MM.1S (cell line): Measurements from ENCODE around the gene KLRF2.

Experiments
- DNase-seq: peaks from one replicate; pipeline ENCODE4 v3.0.0-alpha.2; 2015
- H2AFZ ChIP-seq: fragments of 300-600 bp; sonication (generic); 2 replicates; pipeline ENCODE4 v1.6.0; 2016; ENCODE audit warnings: antibody characterized with exemption, low read length
- H3F3A ChIP-seq: fragments of 300-600 bp; sonication (generic); 2 replicates; pipeline ENCODE4 v1.6.1; 2016; ENCODE audit warnings: mild to moderate bottlenecking, antibody characterized with exemption, low read length, moderate library complexity, mixed read lengths; ENCODE audit not compliant: insufficient read depth
- H3K27ac ChIP-seq: fragments of 300-600 bp; sonication (generic); 2 replicates; pipeline ENCODE4 v1.5.1; 2016; ENCODE audit warnings: mild to moderate bottlenecking, low read length
- H3K27me3 ChIP-seq: fragments of 300-600 bp; sonication (generic); replicated peaks from 2 replicates; pipeline ENCODE4 v1.6.0; 2016; ENCODE audit warnings: low read length; ENCODE audit not compliant: insufficient read depth
- H3K36me3 ChIP-seq: fragments of 300-600 bp; sonication (generic); replicated peaks from 2 replicates; pipeline ENCODE4 v1.6.1; 2016; ENCODE audit warnings: mild to moderate bottlenecking, low read length, mixed read lengths; ENCODE audit not compliant: insufficient read depth
- H3K4me1 ChIP-seq: fragments of 300-600 bp; sonication (generic); 2 replicates; pipeline ENCODE4 v1.6.1; 2016; ENCODE audit warnings: low read length, mixed read lengths
- H3K4me2 ChIP-seq: fragments of 300-600 bp; sonication (generic); 2 replicates; pipeline ENCODE4 v1.6.0; 2016; ENCODE audit warnings: low read depth, low read length
- H3K4me3 ChIP-seq: fragments of 300-600 bp; sonication (generic); 2 replicates; pipeline ENCODE4 v1.5.1; 2016; ENCODE audit warnings: low read length, mixed read lengths
- H3K79me2 ChIP-seq: fragments of 300-600 bp; sonication (generic); 2 replicates; pipeline ENCODE4 v1.6.1; 2016; ENCODE audit warnings: mixed run types, low read length, mixed read lengths
- H3K9ac ChIP-seq: fragments of 300-600 bp; sonication (generic); 2 replicates; pipeline ENCODE4 v1.6.1; 2016; ENCODE audit warnings: low read length, mixed read lengths
- H3K9me2 ChIP-seq: fragments of 300-600 bp; sonication (generic); replicated peaks from 2 replicates; pipeline ENCODE4 v1.6.1; 2016; ENCODE audit warnings: mild to moderate bottlenecking, low read length, mixed read lengths; ENCODE audit not compliant: insufficient read depth
- H3K9me3 ChIP-seq: fragments of 300-600 bp; sonication (generic); replicated peaks from 2 replicates; pipeline ENCODE4 v1.6.1; 2016; ENCODE audit warnings: mild to moderate bottlenecking, low read length, mixed read lengths; ENCODE audit not compliant: insufficient read depth
- H4K20me1 ChIP-seq: fragments of 300-600 bp; sonication (generic); 2 replicates; pipeline ENCODE4 v1.6.1; 2016; ENCODE audit warnings: mild to moderate bottlenecking, low read length, moderate library complexity, mixed read lengths; ENCODE audit not compliant: insufficient read depth
- CTCF ChIP-seq: fragments of 300-600 bp; sonication (generic); IDR thresholded peaks from 2 replicates; pipeline ENCODE4 v1.5.1; 2016; ENCODE audit warnings: antibody characterized with exemption, low read length, mixed read lengths
- EZH2 ChIP-seq: fragments of 300-600 bp; sonication (generic); optimal IDR thresholded peaks from 2 replicates; pipeline ENCODE3; 2017; ENCODE audit warnings: low read depth, mild to moderate bottlenecking, antibody characterized with exemption, low read length, mixed read lengths
- EZH2phosphoT487 ChIP-seq: fragments of 300-600 bp; sonication (generic); IDR thresholded peaks from 2 replicates; pipeline ENCODE4 v1.6.1; 2018; ENCODE audit warnings: antibody characterized with exemption, low read length

Gene KLRF2

GRCh38 chr12:9931245-9931644 is 50.0 kb downstream of the KLRF2 start:
- no peak for DNase-seq
- no peak overlapping the region for H3K9ac ChIP-seq
- H3K4me2 ChIP-seq = no peak overlapping the region
- H3K4me1 ChIP-seq = no peaks in the 10 kb centered on the region
- no peak overlapping the region for H3K27ac ChIP-seq
- H3K79me2 ChIP-seq = no peaks in the 10 kb centered on the region
- no peak overlapping the region for H3K4me3 ChIP-seq
- H4K20me1 ChIP-seq = no peaks in the 10 kb centered on the region
- H3K9me2 ChIP-seq = no peaks in the 10 kb centered on the region
- no peak overlapping the region for H2AFZ ChIP-seq
- no peaks in the 10 kb centered on the region for H3F3A ChIP-seq
- H3K9me3 ChIP-seq = no peaks in the 10 kb centered on the region
- H3K36me3 ChIP-seq = no peaks in the 10 kb centered on the region
- TF ChIP-seq EZH2 (no peak), EZH2phosphoT487 (no peak), CTCF (no peak)
- H3K27me3 ChIP-seq = no peaks in the 10 kb centered on the region

DNA sequence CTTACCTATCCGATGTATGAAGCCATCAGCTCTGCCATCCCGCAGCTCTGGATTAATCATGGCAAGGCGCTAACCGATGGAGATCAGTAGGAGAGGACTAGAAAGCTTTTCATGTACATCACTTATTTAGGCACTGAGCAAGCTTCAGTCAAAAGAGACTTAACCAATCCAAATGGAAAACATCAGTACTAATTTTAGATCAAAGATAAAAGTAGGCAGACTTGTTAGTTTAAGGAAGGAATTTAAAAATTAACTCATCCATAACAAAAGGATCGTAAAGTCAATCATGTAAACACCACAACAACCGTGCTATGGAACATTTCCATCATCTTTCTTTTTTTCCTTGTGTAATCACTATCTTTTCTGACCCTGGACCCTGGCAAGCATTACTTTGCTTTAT is 51.0 kb downstream of the KLRF2 start, which contains the start of gene CLEC2A:
TSS of gene CLEC2A (minus strand) at position 101 of the 400 bp plus-strand sequence. CDS start at position 60, 41 bp downstream.
- no peaks in the 10 kb centered on the region for H3K79me2 ChIP-seq
- H3K27me3 ChIP-seq = no peaks in the 10 kb centered on the region
- H3F3A ChIP-seq = no peaks in the 10 kb centered on the region
- no peak for DNase-seq
- no peak within 1 kb of the TSS for H3K27ac ChIP-seq
- H3K4me1 ChIP-seq = no peaks in the 10 kb centered on the region
- H3K4me3 ChIP-seq = no peak within 1 kb of the TSS
- no peak within 1 kb of the TSS for H3K9ac ChIP-seq
- no peak for TF ChIP-seq CTCF
- H3K9me2 ChIP-seq = no peaks in the 10 kb centered on the region
- H3K4me2 ChIP-seq = no peak within 1 kb of the TSS
- no peaks in the 10 kb centered on the region for H4K20me1 ChIP-seq
- H3K9me3 ChIP-seq = no peaks in the 10 kb centered on the region
- H2AFZ ChIP-seq = no peak within 1 kb of the TSS
- H3K36me3 ChIP-seq = no peaks in the 10 kb centered on the region

- H2AFZ ChIP-seq = no peak overlapping the region
- H3K4me1 ChIP-seq = no peaks in the 10 kb centered on the region
- no peak for TF ChIP-seq CTCF
- no peak for TF ChIP-seq EZH2phosphoT487
- TF ChIP-seq EZH2 = no peak
- H3K9me3 ChIP-seq = no peaks in the 10 kb centered on the region
- no peak overlapping the region for H3K4me3 ChIP-seq
- H4K20me1 ChIP-seq = no peaks in the 10 kb centered on the region
- H3K4me2 ChIP-seq = no peak overlapping the region
- H3F3A ChIP-seq = no peaks in the 10 kb centered on the region
- H3K79me2 ChIP-seq = no peaks in the 10 kb centered on the region
- no peaks in the 10 kb centered on the region for H3K9me2 ChIP-seq
- H3K27me3 ChIP-seq = no peaks in the 10 kb centered on the region
- H3K27ac ChIP-seq = no peak overlapping the region
- H3K36me3 ChIP-seq = no peaks in the 10 kb centered on the region
- no peak overlapping the region for H3K9ac ChIP-seq
- no peak for DNase-seq
Measured at GRCh38 chr12:9933958-9934357, 52.7 kb downstream of the KLRF2 start.
